H9 (cell line): ENCODE measurements around the gene IBA57. TPM values are rescaled to one million over a fixed set of nuclear protein-coding genes. Genes with fewer than 3 reads are reported as not detected.

ENCODE experiments used
- DNase-seq: peaks from one replicate; pipeline ENCODE4 v3.0.0-alpha.2; 2017
- H2AFZ ChIP-seq: one replicate; pipeline ENCODE4 v1.6.1; 2013; ENCODE audit warnings: mild to moderate bottlenecking, low read length, control low read depth, moderate library complexity
- H2AK5ac ChIP-seq: 2 replicates; pipeline ENCODE4 v1.6.1; 2013; ENCODE audit warnings: low read length, control low read depth, mixed read lengths; ENCODE audit not compliant: insufficient read length
- H2BK120ac ChIP-seq: one replicate; pipeline ENCODE4 v1.6.1; 2013; ENCODE audit warnings: low read depth, mild to moderate bottlenecking, low read length, control low read depth, inconsistent platforms; ENCODE audit not compliant: poor library complexity, severe bottlenecking
- H2BK12ac ChIP-seq: 2 replicates; pipeline ENCODE4 v1.6.1; 2013; ENCODE audit warnings: low read length, control low read depth, mixed read lengths, low read depth; ENCODE audit not compliant: insufficient read length
- H2BK15ac ChIP-seq: 2 replicates; pipeline ENCODE4 v1.6.1; 2013; ENCODE audit warnings: low read depth, low read length, control low read depth
- H2BK20ac ChIP-seq: one replicate; pipeline ENCODE4 v1.6.1; 2013; ENCODE audit warnings: low read depth, mild to moderate bottlenecking, low read length, control low read depth, inconsistent platforms; ENCODE audit not compliant: poor library complexity, severe bottlenecking
- H2BK5ac ChIP-seq: 2 replicates; pipeline ENCODE4 v1.6.1; 2013; ENCODE audit warnings: low read length, control low read depth, mixed read lengths; ENCODE audit not compliant: insufficient read length
- H3K14ac ChIP-seq: 2 replicates; pipeline ENCODE4 v1.6.1; 2013; ENCODE audit warnings: low read length, control low read depth; ENCODE audit not compliant: insufficient read depth
- H3K18ac ChIP-seq: 2 replicates; pipeline ENCODE4 v1.6.1; 2013; ENCODE audit warnings: low read depth, mild to moderate bottlenecking, mixed read lengths, low read length, control low read depth; ENCODE audit not compliant: insufficient read length
- H3K23ac ChIP-seq: 2 replicates; pipeline ENCODE4 v1.6.1; 2013; ENCODE audit warnings: low read length, control low read depth, mixed read lengths, low read depth; ENCODE audit not compliant: insufficient read length
- H3K23me2 ChIP-seq: 2 replicates; pipeline ENCODE4 v1.6.1; 2013; ENCODE audit warnings: low read depth, mild to moderate bottlenecking, mixed read lengths, low read length, control low read depth; ENCODE audit not compliant: insufficient read length, poor library complexity, severe bottlenecking
- H3K27ac ChIP-seq: 2 replicates; pipeline ENCODE4 v1.5.1; 2013; ENCODE audit warnings: low read length, control low read depth, mixed read lengths, low read depth; ENCODE audit not compliant: insufficient read length
- H3K27me3 ChIP-seq: 2 replicates; pipeline ENCODE4 v1.6.1; 2013; ENCODE audit warnings: low read length, control low read depth, inconsistent platforms; ENCODE audit not compliant: insufficient read depth
- H3K4ac ChIP-seq: 2 replicates; pipeline ENCODE4 v1.6.1; 2013; ENCODE audit warnings: low read depth, mild to moderate bottlenecking, control low read depth, inconsistent platforms, low read length, moderate library complexity
- H3K4me1 ChIP-seq: 2 replicates; pipeline ENCODE4 v1.6.1; 2013; ENCODE audit warnings: low read length, control low read depth, inconsistent platforms; ENCODE audit not compliant: insufficient read depth
- H3K4me2 ChIP-seq: 2 replicates; pipeline ENCODE4 v1.6.1; 2013; ENCODE audit warnings: low read length, control low read depth, mixed read lengths; ENCODE audit not compliant: insufficient read length, insufficient read depth
- H3K56ac ChIP-seq: 2 replicates; pipeline ENCODE4 v1.6.1; 2013; ENCODE audit warnings: low read depth, mild to moderate bottlenecking, mixed read lengths, low read length, control low read depth; ENCODE audit not compliant: insufficient read length
- H3K79me1 ChIP-seq: 2 replicates; pipeline ENCODE4 v1.6.1; 2013; ENCODE audit warnings: low read depth, mild to moderate bottlenecking, moderate library complexity, low read length, control low read depth, inconsistent platforms; ENCODE audit not compliant: insufficient read depth, poor library complexity, severe bottlenecking
- H3K79me2 ChIP-seq: 2 replicates; pipeline ENCODE4 v1.6.1; 2013; ENCODE audit warnings: low read length, control low read depth, inconsistent platforms; ENCODE audit not compliant: insufficient read depth
- H3K9ac ChIP-seq: 2 replicates; pipeline ENCODE4 v1.6.1; 2013; ENCODE audit warnings: low read length, control low read depth, mixed read lengths; ENCODE audit not compliant: insufficient read length; ENCODE audit errors: extremely low read depth
- H3K9me3 ChIP-seq: one replicate; pipeline ENCODE4 v1.6.1; 2013; ENCODE audit warnings: low read depth, low read length, inconsistent platforms; ENCODE audit not compliant: control insufficient read depth
- H3T11ph ChIP-seq: one replicate; pipeline ENCODE4 v1.6.1; 2013; ENCODE audit warnings: mild to moderate bottlenecking, low read length, control low read depth, inconsistent platforms
- H4K20me1 ChIP-seq: one replicate; pipeline ENCODE4 v1.6.1; 2013; ENCODE audit not compliant: control insufficient read depth, insufficient read length, insufficient read depth
- H4K5ac ChIP-seq: 2 replicates; pipeline ENCODE4 v1.6.1; 2013; ENCODE audit warnings: low read depth, mild to moderate bottlenecking, mixed read lengths, low read length, control low read depth; ENCODE audit not compliant: insufficient read length
- H4K8ac ChIP-seq: replicated peaks from 2 replicates; pipeline ENCODE4 v1.6.1; 2013; ENCODE audit warnings: low read length, control low read depth, mixed read lengths, low read depth; ENCODE audit not compliant: insufficient read length
- H4K91ac ChIP-seq: 2 replicates; pipeline ENCODE4 v1.6.1; 2013; ENCODE audit warnings: low read depth, mild to moderate bottlenecking, moderate library complexity, mixed read lengths, low read length, control low read depth; ENCODE audit not compliant: insufficient read length
- H3K27ac Mint-ChIP-seq, 3 experiments: 2 replicates in 2 of 3; 3 replicates in 1 of 3; pipeline ENCODE4 v1.8.0; 2020 to 2021; ENCODE audit warnings: mixed read lengths in 3 of 3, mild to moderate bottlenecking in 1 of 3, moderate library complexity in 1 of 3
- H3K27me3 Mint-ChIP-seq: 2 replicates; pipeline ENCODE4 v1.8.0; 2021; ENCODE audit warnings: low read depth, mild to moderate bottlenecking, moderate library complexity, mixed read lengths
- H3K36me3 Mint-ChIP-seq, 3 experiments: 2 replicates in 2 of 3; 3 replicates in 1 of 3; pipeline ENCODE4 v1.8.0; 2020 to 2021; ENCODE audit warnings: low read depth in 3 of 3, mixed read lengths in 3 of 3; ENCODE audit not compliant: insufficient read depth in 1 of 3
- H3K4me1 Mint-ChIP-seq, 2 experiments: 2 replicates each; pipeline ENCODE4 v1.8.0; 2020; ENCODE audit warnings: mixed read lengths in 2 of 2
- H3K4me3 Mint-ChIP-seq, 2 experiments: 2 replicates in 1 of 2; 3 replicates in 1 of 2; pipeline ENCODE4 v1.8.0; 2020 to 2021; ENCODE audit warnings: mild to moderate bottlenecking in 2 of 2, mixed read lengths in 2 of 2, moderate library complexity in 1 of 2
- H3K9me3 Mint-ChIP-seq, 2 experiments: 2 replicates in 1 of 2; 3 replicates in 1 of 2; pipeline ENCODE4 v1.8.0; 2020; ENCODE audit warnings: mild to moderate bottlenecking in 2 of 2, mixed read lengths in 2 of 2, moderate library complexity in 1 of 2
- WGBS: extraction: QIAGEN DNeasy Blood & Tissue Kit; methylation state at CpG from one replicate; pipeline ENCODE4 v1.1.7; 2013; ENCODE audit warnings: missing lambda C conversion rate, low lambda C conversion rate, mixed read lengths; ENCODE audit not compliant: insufficient read length; ENCODE audit errors: extremely low coverage; 5-methylcytosine and 5-hydroxymethylcytosine counted together
- total RNA-seq: library from RNA; stranded (reverse); gene quantifications from 2 replicates; pipeline ENCODE4 v1.2.1, GENCODE V29; 2021
- TF ChIP-seq, protein P1 (sequence below): fragments of 200-600 bp; sonication (generic); conservative IDR thresholded peaks from 3 replicates; pipeline ENCODE4 v1.8.0; 2021; ENCODE audit warnings: antibody characterized with exemption, mild to moderate bottlenecking

IBA57 gene
- total RNA-seq, 1 experiment from 2014 or later = 12.6 TPM

DNA sequence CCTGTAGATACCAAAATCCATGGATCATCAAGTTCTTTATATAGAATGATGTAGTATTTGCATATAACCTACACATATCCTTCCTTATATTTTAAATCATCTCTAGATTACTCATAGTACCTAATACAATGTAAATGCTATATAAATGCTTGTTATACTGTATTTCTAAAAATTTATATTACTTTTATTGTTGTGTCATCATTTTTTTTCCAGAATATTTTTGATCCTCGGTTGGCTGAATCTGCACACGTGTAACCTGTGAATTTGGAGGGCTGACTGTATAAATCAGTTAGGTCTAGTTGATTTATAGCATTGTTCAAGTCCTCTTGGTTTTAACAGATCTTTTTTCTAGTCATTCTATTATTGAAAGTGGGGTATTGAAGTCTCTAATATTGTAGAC, 65.6 kb downstream of the IBA57 start:
- Histone ChIP-seq H2BK15ac (no peak overlapping the region), H3K56ac (no peak overlapping the region), H3K4me2 (no peak overlapping the region), H3T11ph (no peak overlapping the region), H3K18ac (no peak overlapping the region), H2AFZ (no peak overlapping the region), H3K27ac (no peak overlapping the region), H3K23ac (no peak overlapping the region), H2AK5ac (no peak overlapping the region), H3K9ac (no peak overlapping the region), H4K91ac (no peak overlapping the region), H3K4me1 (no peaks in the 10 kb centered on the region), H4K5ac (no peak overlapping the region), H3K79me1 (no peaks in the 10 kb centered on the region), H2BK5ac (no peak overlapping the region), H3K9me3 (no peaks in the 10 kb centered on the region), H3K23me2 (no peaks in the 10 kb centered on the region), H4K20me1 (no peaks in the 10 kb centered on the region), H3K79me2 (no peaks in the 10 kb centered on the region), H2BK20ac (no peak overlapping the region), H3K4ac (no peak overlapping the region), H2BK12ac (no peak overlapping the region), H2BK120ac (no peak overlapping the region), H3K14ac (no peak overlapping the region), H3K27me3 (no peaks in the 10 kb centered on the region), H4K8ac (no peak overlapping the region)
- Mint-ChIP-seq H3K4me3 (no peak overlapping the region), H3K27ac (no peak overlapping the region), H3K9me3 (0 out of 5 replicates have a peak, but pooled peaks cover 0 to 4% of the 10 kb centered on the region in 2 experiments), H3K4me1 (no peaks in the 10 kb centered on the region), H3K36me3 (peaks cover 49 to 72% (median 70%) of the 10 kb centered on the region in 3 experiments), H3K27me3 (no peaks in the 10 kb centered on the region)
- TF ChIP-seq, protein P1, sequence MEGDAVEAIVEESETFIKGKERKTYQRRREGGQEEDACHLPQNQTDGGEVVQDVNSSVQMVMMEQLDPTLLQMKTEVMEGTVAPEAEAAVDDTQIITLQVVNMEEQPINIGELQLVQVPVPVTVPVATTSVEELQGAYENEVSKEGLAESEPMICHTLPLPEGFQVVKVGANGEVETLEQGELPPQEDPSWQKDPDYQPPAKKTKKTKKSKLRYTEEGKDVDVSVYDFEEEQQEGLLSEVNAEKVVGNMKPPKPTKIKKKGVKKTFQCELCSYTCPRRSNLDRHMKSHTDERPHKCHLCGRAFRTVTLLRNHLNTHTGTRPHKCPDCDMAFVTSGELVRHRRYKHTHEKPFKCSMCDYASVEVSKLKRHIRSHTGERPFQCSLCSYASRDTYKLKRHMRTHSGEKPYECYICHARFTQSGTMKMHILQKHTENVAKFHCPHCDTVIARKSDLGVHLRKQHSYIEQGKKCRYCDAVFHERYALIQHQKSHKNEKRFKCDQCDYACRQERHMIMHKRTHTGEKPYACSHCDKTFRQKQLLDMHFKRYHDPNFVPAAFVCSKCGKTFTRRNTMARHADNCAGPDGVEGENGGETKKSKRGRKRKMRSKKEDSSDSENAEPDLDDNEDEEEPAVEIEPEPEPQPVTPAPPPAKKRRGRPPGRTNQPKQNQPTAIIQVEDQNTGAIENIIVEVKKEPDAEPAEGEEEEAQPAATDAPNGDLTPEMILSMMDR = no peak
- WGBS = no CpG with 5 or more reads among the region's 2 CpGs
- no peak for DNase-seq

Other genes starting within 250 kb of the IBA57 start
- 0.66 and 0.77 TPM in 2 replicates for gene WNT9A, start 217.9 kb upstream of the IBA57 start, total RNA-seq
- 0.17 and 0.20 TPM in 2 replicates for gene WNT3A, start 158.8 kb upstream of the IBA57 start, total RNA-seq
- 258 and 279 TPM in 2 replicates for gene ARF1, start 83.1 kb upstream of the IBA57 start, total RNA-seq
- 31.0 and 31.3 TPM in 2 replicates for gene C1orf35, start 62.5 kb upstream of the IBA57 start, total RNA-seq
- 56.9 and 62.3 TPM in 2 replicates for gene MRPL55, start 56.5 kb upstream of the IBA57 start, total RNA-seq
- gene GUK1, start 25.5 kb upstream of the IBA57 start, total RNA-seq = 88.2 and 94.3 TPM in 2 replicates
- 1.4 and 1.6 TPM in 2 replicates for gene GJC2, start 15.9 kb upstream of the IBA57 start, total RNA-seq
- 30.8 and 33.3 TPM in 2 replicates for gene OBSCN, start 42.2 kb downstream of the IBA57 start, total RNA-seq
- 38.1 and 41.4 TPM in 2 replicates for gene TRIM11, start 241.0 kb downstream of the IBA57 start, total RNA-seq